ENCODE data around the gene SLC22A15.

- no peak for TF ChIP-seq CTCF (IDR thresholded peaks at IDR 0.05)
- no peak for TF ChIP-seq POLR2A (IDR thresholded peaks at IDR 0.05)
Measured at GRCh38 chr1:115987623-115988022, 11.3 kb downstream of the SLC22A15 start.

All from Peyer's patch (tissue), 4 donors.